Adrenal gland (tissue), 12 donors: ENCODE measurements around the gene NUFIP1. TPM values are rescaled to one million over a fixed set of nuclear protein-coding genes. Genes with fewer than 3 reads are reported as not detected.

Experiments used
- DNase-seq, 7 donors: peaks; one replicate each; pipeline ENCODE4 v3.0.0-alpha.2; 2019 to 2020
- H3K27ac ChIP-seq, 5 donors: fragments of 200-600 bp; sonication (generic) in 4 of 5; 1 replicate in 3 of 5; 2 replicates in 2 of 5; pipeline versions ENCODE4 v1.5.1 to v1.8.0; 2016 to 2020; ENCODE audit warnings: mild to moderate bottlenecking in 1 of 5
- H3K27me3 ChIP-seq: fragments of 200-600 bp; 2 replicates; pipeline ENCODE4 v1.8.0; 2021
- H3K36me3 ChIP-seq, 2 donors: fragments of 200-600 bp; replicated peaks in 1 of 2; 1 replicate in 1 of 2; 2 replicates in 1 of 2; pipeline versions ENCODE4 v1.5.1 to v1.8.0; 2018 to 2022
- H3K4me1 ChIP-seq, 2 donors: fragments of 200-600 bp; replicated peaks in 1 of 2; 1 replicate in 1 of 2; 2 replicates in 1 of 2; pipeline versions ENCODE4 v1.5.1 to v1.8.0; 2018 to 2021
- H3K4me3 ChIP-seq, 4 donors: fragments of 200-600 bp; sonication (generic) in 3 of 4; one replicate each; pipeline ENCODE4 v1.5.1; 2016 to 2018
- H3K9me3 ChIP-seq, 3 donors: fragments of 200-600 bp; sonication (generic) in 1 of 3; replicated peaks in 1 of 3; 1 replicate in 2 of 3; 2 replicates in 1 of 3; pipeline versions ENCODE4 v1.5.1 to v1.8.0; 2016 to 2021
- CTCF ChIP-seq, 6 experiments: fragments of 450-650 bp in 4 of 6; fragments of 200-600 bp in 2 of 6; sonication (generic) in 1 of 6; IDR thresholded peaks; 1 replicate in 5 of 6; 2 replicates in 1 of 6; pipeline versions ENCODE4 v1.5.1 to v1.8.0; 2016 to 2021; ENCODE audit warnings: antibody characterized with exemption in 6 of 6, mild to moderate bottlenecking in 2 of 6, moderate library complexity in 1 of 6
- POLR2A ChIP-seq, 2 donors: fragments of 450-650 bp; IDR thresholded peaks; one replicate each; pipeline ENCODE4 v1.6.1; 2017; ENCODE audit warnings: antibody characterized with exemption in 2 of 2, mild to moderate bottlenecking in 2 of 2, moderate library complexity in 1 of 2
- WGBS, 4 donors: extraction: QIAGEN DNeasy Blood & Tissue Kit in 2 of 4; methylation state at CpG; one replicate each; pipeline versions ENCODE4 v1.1.5 to v1.1.7; 2013 to 2017; 5-methylcytosine and 5-hydroxymethylcytosine counted together
- intact Hi-C, 2 donors: fragments of 100-400 bp; cut with DNase I; formaldehyde crosslinking; loops; one replicate each; pipeline versions ENCODE4 v1.14.1 to v1.15.0; 2022 to 2023
- polyA plus RNA-seq, 3 donors: library from polyadenylated mRNA; stranded (reverse); fragments of 200-250 nt in 2 of 3; fragments of 350-450 nt in 1 of 3; fragmentation: Illumina TruSeq in 1 of 3; extraction: RNeasy Lipid Tissue Mini Kit (QIAGEN cat#74804) in 1 of 3; gene quantifications; one replicate each; pipeline ENCODE4 v1.2.3, GENCODE V29; 2013 to 2014
- total RNA-seq, 9 donors: library from RNA; depleted of rRNA in 4 of 9; stranded (reverse); fragments of >200 nt in 4 of 9; fragments of 120-200 nt in 1 of 9; fragmentation: NEBNext Ultra II Directional in 1 of 9; extraction: Animal tissue kit (Norgen Biotek cat#: 25700) in 1 of 9; gene quantifications; one replicate each; pipeline versions ENCODE4 v1.1.0 to v1.2.4, GENCODE V29; 2013 to 2023
- donor health status: healthy with polysubstance abuse.
- donor health status: Bipolar disorder and iron deficiency.
- donor health status: DM: yes; HTN: yes; CAD: no.
- donor health status: DM: no; HTN: no; CAD: no.
- donor health status: DM: no; HTN: no; CAD: no.
- donor health status: DM: yes; HTN: yes; CAD: no.

The NUFIP1 gene
- total and polyA plus RNA-seq, 12 donors, result 0.79 to 9.3 (median 4.1) TPM

DNA sequence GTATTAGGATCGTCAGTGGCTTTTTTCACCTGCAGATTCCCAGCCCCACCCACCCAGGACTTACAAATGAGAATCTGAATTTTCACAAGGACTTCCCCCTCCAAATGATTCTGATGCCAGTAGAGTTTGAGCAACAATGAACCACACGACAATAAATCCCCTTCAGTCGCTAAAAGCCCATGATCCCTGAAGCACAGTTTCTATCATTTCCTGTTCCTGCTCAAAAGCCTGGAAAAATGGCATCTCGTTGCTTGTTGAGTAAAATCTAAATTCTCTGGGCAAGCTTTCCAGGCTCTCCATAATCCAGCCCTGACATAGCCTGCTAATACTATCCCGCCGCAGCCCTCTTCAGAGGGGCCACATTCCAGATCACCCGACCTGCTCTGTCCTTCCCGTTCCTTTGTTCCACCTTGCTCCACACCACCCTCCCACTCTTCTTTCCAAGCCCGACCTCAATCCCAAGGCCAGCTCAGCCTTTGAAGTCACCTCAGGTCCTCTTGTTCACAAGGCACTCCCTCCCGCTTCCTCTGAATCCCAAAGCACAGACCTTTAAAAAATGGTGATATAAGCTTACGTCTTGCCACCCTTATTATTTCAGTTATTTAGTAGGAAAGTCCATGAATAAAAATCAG lies 67.9 kb downstream of the NUFIP1 start:
- peak in 2 of 7 donors; percentile 34 to 49 for DNase-seq

DNA sequence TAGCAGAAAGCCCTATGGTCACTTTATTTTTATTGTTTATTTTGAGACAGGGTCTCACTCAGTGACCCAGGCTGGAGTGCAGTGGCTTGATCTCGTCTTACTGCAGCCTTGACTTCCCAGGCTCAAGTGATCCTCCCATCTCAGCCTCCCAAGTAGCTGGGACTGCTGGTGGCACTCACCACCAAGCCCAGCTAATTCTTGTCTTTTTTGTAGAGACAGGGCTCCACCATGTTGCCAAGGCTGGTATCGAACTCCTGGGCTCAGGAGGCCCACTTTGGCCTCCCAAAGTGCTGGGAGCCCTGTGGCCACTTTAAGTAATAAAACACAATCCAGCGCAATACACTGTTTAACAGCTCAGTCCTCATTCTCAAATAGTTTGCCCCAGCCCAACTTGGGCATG lies 69.3 kb downstream of the NUFIP1 start:
- Histone ChIP-seq H3K27me3 (no peaks in the 10 kb centered on the region), H3K36me3 (no peaks in the 10 kb centered on the region), H3K9me3 (no peaks in the 10 kb centered on the region), H3K4me1 (peaks cover 32 to 34% of the 10 kb centered on the region in 2 donors), H3K4me3 (no peak overlapping the region), H3K27ac (peak overlapping the region in 3 of 5 donors; percentile 87 to 98 (median 88))
- no peak for TF ChIP-seq CTCF (IDR thresholded peaks at IDR 0.05)
- 87 to 97% (median 96%) methylated on average over 3 of the region's 3 CpGs for WGBS, 4 donors
- intact Hi-C loops, result no loop called here
- DNase-seq, result peak in 1 of 7 donors; percentile 7

More for the DNA sequence above, 67.9 kb downstream of the NUFIP1 start:
- Histone ChIP-seq H3K27me3 (no peaks in the 10 kb centered on the region), H3K9me3 (no peaks in the 10 kb centered on the region), H3K27ac (peak overlapping the region; percentile 50 to 98 (median 76)), H3K4me1 (peaks cover 32 to 43% of the 10 kb centered on the region in 2 donors), H3K4me3 (no peak overlapping the region), H3K36me3 (no peaks in the 10 kb centered on the region)
- TF ChIP-seq POLR2A (IDR thresholded peaks at IDR 0.05) (no peak), CTCF (IDR thresholded peaks at IDR 0.05) (no peak)
- WGBS, 4 donors, result 53 to 60% (median 57%) methylated on average over 11 of the region's 11 CpGs
- intact Hi-C loops, result no loop called here

- TF ChIP-seq POLR2A (IDR thresholded peaks at IDR 0.05) (no peak), CTCF (IDR thresholded peaks at IDR 0.05) (no peak)
- intact Hi-C loops, result no loop called here
- no peaks in the 10 kb centered on the region for H3K27me3 ChIP-seq
- 91 to 98% (median 95%) methylated on average over 18 of the region's 18 CpGs for WGBS, 4 donors
- H3K4me1 ChIP-seq, result peaks cover 32 to 34% of the 10 kb centered on the region in 2 donors
- H3K36me3 ChIP-seq, result no peaks in the 10 kb centered on the region
- H3K4me3 ChIP-seq, result peak overlapping the region in 1 of 4 donors; percentile 51
- DNase-seq, result peak in 1 of 7 donors; percentile 26
- peak overlapping the region; percentile 87 to 99 (median 97) for H3K27ac ChIP-seq
- H3K9me3 ChIP-seq, result no peaks in the 10 kb centered on the region
These were observed 70.0 kb downstream of the NUFIP1 start for GRCh38 chr13:44919104-44919804.

- intact Hi-C loops, result no loop called here
- peaks cover 32 to 34% of the 10 kb centered on the region in 2 donors for H3K4me1 ChIP-seq
- peak overlapping the region; percentile 87 to 99 (median 97) for H3K27ac ChIP-seq
- H3K36me3 ChIP-seq, result no peaks in the 10 kb centered on the region
- TF ChIP-seq CTCF (IDR thresholded peaks at IDR 0.05), result peak; percentile 65 to 93 (median 84)
- peak in 1 of 2 donors; percentile 68 for TF ChIP-seq POLR2A (IDR thresholded peaks at IDR 0.05)
- WGBS, 4 donors, result 13 to 20% (median 17%) methylated on average over 24 to 26 of the region's 26 CpGs
- DNase-seq, result peak; percentile 86 to 97 (median 93)
- no peaks in the 10 kb centered on the region for H3K27me3 ChIP-seq
- peak overlapping the region in 2 of 4 donors; percentile 3 to 51 for H3K4me3 ChIP-seq
- no peaks in the 10 kb centered on the region for H3K9me3 ChIP-seq
These were observed 70.8 kb downstream of the NUFIP1 start for GRCh38 chr13:44918326-44919103.
